SJSA1 (cell line): ENCODE results near the gene SNRNP200. TPM values are rescaled to one million over a fixed set of nuclear protein-coding genes. Genes with fewer than 3 reads are reported as not detected.
"Not testable (repeated sequence)": the region's sequence is repeated elsewhere in the genome, so short reads cannot be mapped to it uniquely, and the experiment has no call there.

Experiments
- DNase-seq, 2 experiments: peaks; one replicate each; pipeline ENCODE4 v3.0.0-alpha.2; 2015 to 2020; ENCODE audit warnings: low spot score in 2 of 2, low read depth in 1 of 2
- H3K27ac ChIP-seq: fragments of 250-450 bp; sonication (Bioruptor Pico); 2 replicates; pipeline ENCODE4 v1.5.1; 2020; ENCODE audit warnings: mild to moderate bottlenecking, moderate library complexity
- H3K27me3 ChIP-seq: fragments of 250-450 bp; sonication (Bioruptor Pico); replicated peaks from 2 replicates; pipeline ENCODE4 v1.5.1; 2020; ENCODE audit warnings: mild to moderate bottlenecking, moderate library complexity
- H3K36me3 ChIP-seq: fragments of 250-450 bp; sonication (Bioruptor Pico); 2 replicates; pipeline ENCODE4 v1.5.1; 2020; ENCODE audit warnings: mild to moderate bottlenecking
- H3K4me1 ChIP-seq: fragments of 250-450 bp; sonication (Bioruptor Pico); replicated peaks from 2 replicates; pipeline ENCODE4 v1.6.1; 2021; ENCODE audit warnings: mild to moderate bottlenecking
- H3K4me3 ChIP-seq: fragments of 250-450 bp; sonication (Bioruptor Pico); 2 replicates; pipeline ENCODE4 v1.5.1; 2020; ENCODE audit warnings: mild to moderate bottlenecking
- H3K9me3 ChIP-seq: fragments of 250-450 bp; sonication (Bioruptor Pico); replicated peaks from 2 replicates; pipeline ENCODE4 v1.5.1; 2020; ENCODE audit warnings: mild to moderate bottlenecking
- total RNA-seq: library from RNA; depleted of rRNA; stranded (reverse); fragments of >200 nt; shearing (Covaris generic); gene quantifications from 2 replicates; pipeline ENCODE4 v1.2.3, GENCODE V29; 2014

The SNRNP200 gene
- total RNA-seq, 1 experiment from 2014 or later, result 33.1 TPM

GRCh38 chr2:96318723-96319122, 13.4 kb upstream of the SNRNP200 start:
- no peak overlapping the region for H3K4me3 ChIP-seq
- H3K27me3 ChIP-seq, result peaks cover 32% of the 10 kb centered on the region
- H3K4me1 ChIP-seq, result peaks cover 29% of the 10 kb centered on the region
- H3K9me3 ChIP-seq, result no peaks in the 10 kb centered on the region
- H3K27ac ChIP-seq, result no peak overlapping the region
- H3K36me3 ChIP-seq, result no peaks in the 10 kb centered on the region
- DNase-seq, result no peak

GRCh38 chr2:96317584-96317997, 12.2 kb upstream of the SNRNP200 start:
- no peak for DNase-seq
- peaks cover 29% of the 10 kb centered on the region for H3K4me1 ChIP-seq
- no peak overlapping the region for H3K4me3 ChIP-seq
- no peak overlapping the region for H3K27ac ChIP-seq
- H3K27me3 ChIP-seq, result peaks cover 21% of the 10 kb centered on the region
- no peaks in the 10 kb centered on the region for H3K36me3 ChIP-seq
- no peaks in the 10 kb centered on the region for H3K9me3 ChIP-seq

DNA sequence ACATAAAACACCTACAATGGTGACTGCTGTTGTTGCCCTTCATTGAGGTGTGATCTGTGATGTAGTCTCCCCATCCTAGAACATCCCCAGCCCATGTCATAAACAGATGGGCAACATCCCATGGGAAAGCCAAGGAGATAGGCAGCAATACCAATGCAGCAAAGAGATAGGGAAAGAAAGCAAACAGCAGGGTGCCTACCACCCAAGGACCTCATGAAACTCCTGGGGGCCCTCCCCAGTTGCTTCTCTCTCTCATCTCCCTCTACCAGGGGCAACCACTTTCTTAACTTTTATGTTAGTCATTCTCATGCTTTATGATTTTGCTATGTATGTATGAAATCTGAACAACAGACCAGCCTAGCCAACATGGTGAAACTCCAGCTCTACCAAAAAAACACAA, 11.7 kb upstream of the SNRNP200 start:
- DNase-seq, result no peak
- Histone ChIP-seq H3K4me3 (no peak overlapping the region), H3K4me1 (peaks cover 28% of the 10 kb centered on the region), H3K27me3 (peaks cover 18% of the 10 kb centered on the region), H3K36me3 (no peaks in the 10 kb centered on the region), H3K27ac (no peak overlapping the region), H3K9me3 (no peaks in the 10 kb centered on the region)

DNA sequence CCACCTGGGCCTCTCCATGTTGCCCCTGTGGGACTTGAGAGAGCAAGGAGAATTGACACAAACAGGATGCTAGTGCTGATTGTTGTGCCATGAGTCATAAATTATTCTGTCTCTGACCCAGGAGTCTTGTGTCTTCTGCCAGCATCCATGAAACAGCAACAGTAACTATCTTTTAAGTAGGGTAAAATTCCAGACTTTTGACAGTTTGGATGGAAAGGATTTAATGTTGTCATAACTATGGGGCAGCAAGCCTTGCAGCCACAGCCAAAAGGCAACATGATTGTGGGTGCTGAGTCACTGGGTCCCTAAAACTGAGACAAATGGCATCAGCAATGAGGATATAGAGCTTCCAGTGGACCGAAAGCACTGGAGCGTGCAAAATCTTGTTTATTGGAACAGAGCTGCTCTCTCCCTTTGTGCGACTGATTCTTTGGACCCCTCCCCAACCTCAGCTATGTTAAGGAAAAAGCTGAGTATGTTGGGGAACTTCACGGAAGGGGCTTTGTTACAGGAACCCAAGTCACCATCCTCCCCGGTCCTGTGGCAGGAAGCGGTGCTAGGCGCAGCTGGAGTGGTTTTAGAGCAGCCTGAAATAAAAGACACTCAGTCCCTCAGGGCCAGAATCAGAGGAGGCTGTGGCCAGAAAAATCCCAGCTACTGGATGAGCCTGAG, 10.2 kb upstream of the SNRNP200 start:
- H3K36me3 ChIP-seq, result no peaks in the 10 kb centered on the region
- peaks cover 14% of the 10 kb centered on the region for H3K4me1 ChIP-seq
- no peaks in the 10 kb centered on the region for H3K9me3 ChIP-seq
- H3K27me3 ChIP-seq, result peaks cover 4% of the 10 kb centered on the region; the same call in 1 of the 2 replicates
- peak in 1 of 2 experiments; percentile 37 for DNase-seq
- no peak overlapping the region for H3K27ac ChIP-seq
- H3K4me3 ChIP-seq, result no peak overlapping the region

DNA sequence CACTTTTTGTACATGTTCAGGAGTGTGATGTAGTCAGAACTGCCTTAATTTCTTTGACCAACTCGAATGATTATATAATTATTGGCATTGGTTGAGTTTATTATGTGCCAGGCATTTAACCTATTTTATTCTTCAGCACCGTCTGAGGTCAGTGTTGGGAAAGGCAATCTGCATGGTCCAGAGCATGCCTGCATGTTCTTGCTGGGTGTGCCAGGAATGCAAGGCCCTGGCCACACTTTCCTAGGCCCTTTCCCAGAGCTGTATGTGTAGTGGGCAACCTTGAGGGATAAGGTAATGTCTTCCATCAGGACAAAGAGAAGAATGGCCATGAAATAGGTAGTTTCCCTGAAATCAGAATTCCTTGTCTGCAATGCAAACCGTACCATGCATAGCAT, 9.7 kb upstream of the SNRNP200 start:
- Histone ChIP-seq H3K9me3 (no peaks in the 10 kb centered on the region), H3K27me3 (peaks cover under 1% of the 10 kb centered on the region; the same call in 1 of the 2 replicates), H3K4me3 (no peak overlapping the region), H3K36me3 (no peaks in the 10 kb centered on the region), H3K27ac (no peak overlapping the region), H3K4me1 (peaks cover 14% of the 10 kb centered on the region)
- DNase-seq, result no peak

DNA sequence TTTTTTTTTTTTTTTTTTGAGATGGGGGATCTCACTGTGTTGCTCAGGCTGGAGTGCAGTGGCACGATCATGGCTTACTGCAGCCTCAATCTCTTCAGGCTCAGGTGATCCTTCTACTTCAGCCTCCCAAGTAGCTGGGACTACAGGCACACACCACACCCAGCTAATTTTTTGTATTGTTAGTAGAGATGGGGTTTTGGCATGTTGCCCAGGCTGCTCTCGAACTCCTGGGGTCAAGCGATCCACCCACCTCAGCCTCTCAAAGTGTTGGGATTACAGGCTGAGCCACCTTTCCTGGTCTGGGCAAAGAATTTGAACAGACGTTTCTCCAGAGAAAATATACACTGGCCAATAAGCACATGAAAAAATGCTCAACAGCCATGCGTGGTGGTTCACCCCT, 2.9 kb upstream of the SNRNP200 start:
- Histone ChIP-seq H3K9me3 (no peaks in the 10 kb centered on the region), H3K4me1 (peaks cover 12% of the 10 kb centered on the region), H3K27me3 (no peaks in the 10 kb centered on the region), H3K27ac (no peak overlapping the region), H3K36me3 (peaks cover 12% of the 10 kb centered on the region), H3K4me3 (no peak overlapping the region)
- no peak for DNase-seq

DNA sequence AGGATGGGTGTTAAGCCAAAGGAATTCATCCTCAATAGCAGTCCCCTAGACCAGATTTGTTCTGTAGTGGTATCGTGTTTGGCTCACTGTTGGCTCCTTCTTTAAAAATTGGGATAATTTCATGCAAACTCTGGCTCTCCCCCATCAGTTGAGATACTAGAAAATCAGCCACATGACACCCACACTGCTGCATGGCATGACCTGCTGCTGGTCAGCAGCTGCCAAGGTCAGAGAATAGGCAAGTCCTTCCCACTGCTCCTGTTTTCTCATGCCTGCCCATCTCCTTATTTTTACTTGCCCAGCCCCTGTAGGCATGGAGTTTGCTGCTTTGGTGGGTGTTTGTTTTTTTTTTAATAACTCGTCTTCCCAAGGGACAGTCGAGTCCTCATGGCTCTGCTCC, 1.0 kb upstream of the SNRNP200 start:
- Histone ChIP-seq H3K4me1 (peaks cover 12% of the 10 kb centered on the region), H3K36me3 (peaks cover 31% of the 10 kb centered on the region), H3K27ac (no peak overlapping the region), H3K4me3 (peak overlapping the region; percentile 57), H3K27me3 (no peaks in the 10 kb centered on the region), H3K9me3 (no peaks in the 10 kb centered on the region)
- no peak for DNase-seq

DNA sequence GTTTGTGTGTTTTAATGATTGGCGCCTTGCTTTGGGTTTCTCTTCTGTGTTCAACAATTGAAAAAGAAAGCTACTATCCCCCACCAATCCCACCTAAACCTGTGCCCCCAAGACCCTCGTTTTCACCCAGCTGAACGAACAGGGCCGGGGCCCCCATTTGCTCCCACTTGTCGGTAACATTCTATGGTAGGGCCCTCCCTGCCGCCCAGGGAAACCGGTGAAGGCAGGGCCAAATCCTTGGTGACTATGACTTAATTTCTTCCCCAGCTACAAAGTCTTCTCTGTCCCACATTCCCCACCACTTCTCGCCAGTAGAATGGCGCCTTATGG, 598 bp upstream of the SNRNP200 start:
- Histone ChIP-seq H3K4me3 (peak overlapping the region; percentile 57), H3K27ac (peak overlapping the region; percentile 57), H3K36me3 (peaks cover 35% of the 10 kb centered on the region), H3K27me3 (no peaks in the 10 kb centered on the region), H3K4me1 (peaks cover 12% of the 10 kb centered on the region), H3K9me3 (no peaks in the 10 kb centered on the region)
- no peak for DNase-seq

GRCh38 chr2:96304606-96305005, 740 bp downstream of the SNRNP200 start:
- no peak for DNase-seq
- H3K27me3 ChIP-seq, result no peaks in the 10 kb centered on the region
- peaks cover 48% of the 10 kb centered on the region for H3K36me3 ChIP-seq
- H3K27ac ChIP-seq, result peak overlapping the region; percentile 57; the same call in 1 of the 2 replicates
- peak overlapping the region; percentile 57 for H3K4me3 ChIP-seq
- peaks cover 12% of the 10 kb centered on the region for H3K4me1 ChIP-seq
- no peaks in the 10 kb centered on the region for H3K9me3 ChIP-seq

DNA sequence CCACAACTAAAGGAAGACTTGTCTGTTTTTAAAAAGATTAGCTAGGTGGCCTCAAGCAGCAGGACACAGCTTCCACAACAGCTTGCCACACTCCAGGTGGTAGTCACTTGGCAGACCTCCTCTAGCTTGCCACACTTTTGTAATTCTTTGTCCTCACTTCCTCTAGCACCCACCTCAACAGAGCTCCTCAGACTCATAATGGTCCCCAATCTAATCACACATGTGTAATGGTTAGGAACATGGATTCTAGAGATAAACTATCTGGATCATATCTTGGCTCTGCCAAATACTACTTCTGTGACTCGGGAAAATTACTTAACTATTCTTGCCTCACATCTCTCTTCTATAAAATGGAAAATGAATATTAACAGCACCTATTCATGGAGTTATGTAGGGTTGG, 3.5 kb downstream of the SNRNP200 start:
- no peak for DNase-seq
- H3K27ac ChIP-seq, result no peak overlapping the region
- no peaks in the 10 kb centered on the region for H3K27me3 ChIP-seq
- H3K9me3 ChIP-seq, result no peaks in the 10 kb centered on the region
- no peak overlapping the region for H3K4me3 ChIP-seq
- H3K4me1 ChIP-seq, result peaks cover 12% of the 10 kb centered on the region
- peaks cover 76% of the 10 kb centered on the region for H3K36me3 ChIP-seq

GRCh38 chr2:96296925-96297324, 8.4 kb downstream of the SNRNP200 start:
- H3K36me3 ChIP-seq, result peaks cover 98% of the 10 kb centered on the region
- no peak overlapping the region for H3K4me3 ChIP-seq
- no peak for DNase-seq
- no peaks in the 10 kb centered on the region for H3K4me1 ChIP-seq
- no peaks in the 10 kb centered on the region for H3K9me3 ChIP-seq
- no peaks in the 10 kb centered on the region for H3K27me3 ChIP-seq
- H3K27ac ChIP-seq, result no peak overlapping the region

GRCh38 chr2:96294271-96294670, 11.1 kb downstream of the SNRNP200 start:
- H3K27me3 ChIP-seq, H3K27ac ChIP-seq, H3K4me1 ChIP-seq, DNase-seq, H3K9me3 ChIP-seq, H3K4me3 ChIP-seq: not testable (repeated sequence)
- peaks cover 98% of the 10 kb centered on the region for H3K36me3 ChIP-seq

- Histone ChIP-seq H3K27me3 (no peaks in the 10 kb centered on the region), H3K36me3 (peaks cover 98% of the 10 kb centered on the region), H3K4me3 (no peak overlapping the region), H3K27ac (no peak overlapping the region), H3K4me1 (no peaks in the 10 kb centered on the region), H3K9me3 (no peaks in the 10 kb centered on the region)
- no peak for DNase-seq
Measured at GRCh38 chr2:96291751-96292150, 13.6 kb downstream of the SNRNP200 start.

GRCh38 chr2:96287273-96287856, 18.0 kb downstream of the SNRNP200 start:
- H3K27me3 ChIP-seq, result no peaks in the 10 kb centered on the region
- H3K4me1 ChIP-seq, result no peaks in the 10 kb centered on the region
- H3K9me3 ChIP-seq, result no peaks in the 10 kb centered on the region
- peaks cover 100% of the 10 kb centered on the region for H3K36me3 ChIP-seq
- DNase-seq, result no peak
- H3K27ac ChIP-seq, result no peak overlapping the region
- H3K4me3 ChIP-seq, result no peak overlapping the region
